NCI-H524 treated with DMSO at 0.1 percent for 48 hours (cell line): ENCODE measurements around the gene PHACTR2.
A peak's percentile ranks its signal among the peaks of the same experiment; 100 is the strongest.
"Not testable (repeated sequence)": the region's sequence is repeated elsewhere in the genome, so short reads cannot be mapped to it uniquely, and the experiment has no call there.

ENCODE experiments used
- DNase-seq: peaks from one replicate; lab custom pipeline; 2025; lab: John Stamatoyannopoulos, UW

PHACTR2 gene

GRCh38 chr6:143810745-143811144 is 133.0 kb downstream of the PHACTR2 start:
- DNase-seq = no peak

- no peak for DNase-seq
Measured at GRCh38 chr6:143811501-143812157, 133.9 kb downstream of the PHACTR2 start.

- DNase-seq = no peak
Measured at GRCh38 chr6:143817621-143818020, 139.9 kb downstream of the PHACTR2 start.

- DNase-seq = no peak
Measured at GRCh38 chr6:143821359-143821758, 143.6 kb downstream of the PHACTR2 start.

- no peak for DNase-seq
Measured at GRCh38 chr6:143822584-143823024, 144.8 kb downstream of the PHACTR2 start.

- no peak for DNase-seq
Measured at GRCh38 chr6:143823548-143823947, 145.8 kb downstream of the PHACTR2 start.

GRCh38 chr6:143828572-143828971 is 150.8 kb downstream of the PHACTR2 start:
- no peak for DNase-seq

GRCh38 chr6:143836150-143836549 is 158.4 kb downstream of the PHACTR2 start:
- no peak for DNase-seq

GRCh38 chr6:143838395-143838794 is 160.6 kb downstream of the PHACTR2 start:
- no peak for DNase-seq

- DNase-seq = no peak
Measured at GRCh38 chr6:143839196-143839595, 161.4 kb downstream of the PHACTR2 start.

- no peak for DNase-seq
Measured at GRCh38 chr6:143840595-143841265, 163.0 kb downstream of the PHACTR2 start.

- no peak for DNase-seq
Measured at GRCh38 chr6:143842461-143842901, 164.7 kb downstream of the PHACTR2 start.

GRCh38 chr6:143842902-143843676 is 165.3 kb downstream of the PHACTR2 start, which contains the start of gene LTV1:
Gene LTV1 (plus strand): TSS chr6:143843338. CDS start chr6:143843478, 140 bp downstream.
- DNase-seq = peak; percentile 76

GRCh38 chr6:143843677-143843999 is 165.9 kb downstream of the PHACTR2 start:
- DNase-seq = no peak

GRCh38 chr6:143844006-143844405 is 166.2 kb downstream of the PHACTR2 start:
- DNase-seq = no peak

- no peak for DNase-seq
Measured at GRCh38 chr6:143845033-143845432, 167.3 kb downstream of the PHACTR2 start.

- DNase-seq = not testable (repeated sequence)
Measured at GRCh38 chr6:143851706-143852105, 173.9 kb downstream of the PHACTR2 start.

- DNase-seq = not testable (repeated sequence)
Measured at GRCh38 chr6:143855057-143855456, 177.3 kb downstream of the PHACTR2 start.

GRCh38 chr6:143856762-143857161 is 179.0 kb downstream of the PHACTR2 start:
- DNase-seq = not testable (repeated sequence)

- no peak for DNase-seq
Measured at GRCh38 chr6:143857651-143858050, 179.9 kb downstream of the PHACTR2 start.

GRCh38 chr6:143859891-143860660 is 182.3 kb downstream of the PHACTR2 start:
- DNase-seq = no peak

GRCh38 chr6:143863771-143864170 is 186.0 kb downstream of the PHACTR2 start:
- no peak for DNase-seq
